Measurements from ENCODE around the gene LKAAEAR1.

LKAAEAR1 gene

GRCh38 chr20:64035933-64036345, 48.3 kb downstream of the LKAAEAR1 start, which contains the start of gene C20orf204:
C20orf204 (plus strand) TSS chr20:64036182; CDS start chr20:64036324, 142 bp downstream.
- no peak for DNase-seq

GRCh38 chr20:64035066-64035932, 48.9 kb downstream of the LKAAEAR1 start:
- DNase-seq: no peak

GRCh38 chr20:64033981-64034493, 50.2 kb downstream of the LKAAEAR1 start:
- no peak for DNase-seq
